ENCODE results near the gene LRRC41. TPM values are rescaled to one million over a fixed set of nuclear protein-coding genes. Genes with fewer than 3 reads are reported as not detected.
"Not testable (repeated sequence)": the region's sequence is repeated elsewhere in the genome, so short reads cannot be mapped to it uniquely, and the experiment has no call there.

The LRRC41 gene
- total and polyA plus RNA-seq, 4 donors, result 13.4 to 49.1 (median 44.1) TPM

DNA sequence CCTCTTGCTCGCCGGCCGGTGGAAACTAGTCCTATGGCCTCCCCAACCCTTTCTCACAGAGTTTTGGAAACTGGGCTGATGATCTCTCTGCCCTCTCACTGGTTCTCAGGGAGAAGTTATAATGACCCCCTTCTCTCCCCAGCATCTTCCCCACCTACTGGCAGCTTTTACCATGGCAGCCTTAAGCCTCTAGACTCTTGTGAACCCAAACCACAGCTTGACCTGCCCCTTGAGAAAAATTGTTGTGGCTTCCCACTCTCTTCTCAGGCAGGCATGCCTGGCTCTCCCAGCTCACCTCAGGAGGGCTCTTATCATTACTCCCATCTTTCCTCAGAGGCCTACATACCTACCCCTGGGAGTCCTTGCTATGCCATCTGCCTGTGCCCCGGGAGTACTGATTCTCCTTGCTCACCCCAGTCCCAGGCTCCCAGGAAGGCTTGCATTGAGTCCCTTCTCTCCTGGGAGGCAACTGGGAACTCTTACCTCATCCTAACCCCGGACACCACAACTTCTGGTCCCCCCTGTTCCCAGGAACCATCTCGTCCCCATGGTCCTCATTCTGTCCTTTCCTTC lies 38.8 kb upstream of the LRRC41 start:
- H3K27me3 ChIP-seq (ENCODE audit: control insufficient read depth in 1 of 2, insufficient read depth in 2 of 2, low read length in 1 of 2), result no peaks in the 10 kb centered on the region
- no peaks in the 10 kb centered on the region for H3K9me3 ChIP-seq (ENCODE audit: control insufficient read depth, low read length)
- ATAC-seq (ENCODE audit: low FRiP score), result no peak
- no peaks in the 10 kb centered on the region for H3K4me1 ChIP-seq (ENCODE audit: control insufficient read depth in 1 of 2, insufficient read depth in 2 of 2, low read length in 2 of 2)
- peaks cover 0 to 5% of the 10 kb centered on the region in 2 donors for H3K36me3 ChIP-seq (ENCODE audit: control insufficient read depth in 1 of 2, insufficient read depth in 2 of 2, low read length in 1 of 2)
- intact Hi-C loops (cut with DNase I), result loop anchor here (5.0 kb wide), 1 partner anchor 95 kb away; the partner anchor contains the start of gene RAD54L (in 2 of the 2)
- H3K27ac ChIP-seq (ENCODE audit: low read depth in 1 of 2, low read length in 2 of 2), result no peak overlapping the region
- 90 to 94% methylated on average over 6 of the region's 6 CpGs for WGBS, 2 donors
- H3K4me3 ChIP-seq (ENCODE audit: low read length in 2 of 2), result no peak overlapping the region
- no peak for DNase-seq

GRCh38 chr1:46341222-46342083 lies 38.0 kb upstream of the LRRC41 start:
- H3K27me3 ChIP-seq (ENCODE audit: control insufficient read depth in 1 of 2, insufficient read depth in 2 of 2, low read length in 1 of 2), result no peaks in the 10 kb centered on the region
- H3K27ac ChIP-seq (ENCODE audit: low read depth in 1 of 2, low read length in 2 of 2), result peak overlapping the region in 1 of 2 donors; percentile 93
- ATAC-seq (ENCODE audit: low FRiP score), result no peak
- intact Hi-C loops (cut with DNase I), result loop anchor here (5.0 kb wide), 1 partner anchor 94 kb away; the partner anchor contains the start of gene RAD54L (in 2 of the 2)
- peak overlapping the region; percentile 38 to 55 for H3K4me3 ChIP-seq (ENCODE audit: low read length in 2 of 2)
- H3K36me3 ChIP-seq (ENCODE audit: control insufficient read depth in 1 of 2, insufficient read depth in 2 of 2, low read length in 1 of 2), result peaks cover 0 to 2% of the 10 kb centered on the region in 2 donors
- no peaks in the 10 kb centered on the region for H3K4me1 ChIP-seq (ENCODE audit: control insufficient read depth in 1 of 2, insufficient read depth in 2 of 2, low read length in 2 of 2)
- no peaks in the 10 kb centered on the region for H3K9me3 ChIP-seq (ENCODE audit: control insufficient read depth, low read length)
- peak; percentile 56 to 77 for DNase-seq
- 47 to 49% methylated on average over 31 of the region's 31 CpGs for WGBS, 2 donors

GRCh38 chr1:46340404-46341221 lies 37.2 kb upstream of the LRRC41 start, which contains the start of gene NSUN4:
Gene NSUN4, plus strand, starts transcription at chr1:46340807. Its CDS starts 20 bp downstream, at chr1:46340827.
- DNase-seq, result peak; percentile 96
- WGBS, 2 donors, result 0% methylated on average over 53 of the region's 53 CpGs
- ATAC-seq (ENCODE audit: low FRiP score), result peak; percentile 97

GRCh38 chr1:46337409-46337808 lies 34.0 kb upstream of the LRRC41 start:
- WGBS, 2 donors, result 90 to 94% methylated on average over 9 of the region's 14 CpGs
- intact Hi-C loops (cut with DNase I); H3K27me3 ChIP-seq (ENCODE audit: control insufficient read depth in 1 of 2, insufficient read depth in 2 of 2, low read length in 1 of 2); H3K9me3 ChIP-seq (ENCODE audit: control insufficient read depth, low read length); H3K4me1 ChIP-seq (ENCODE audit: control insufficient read depth in 1 of 2, insufficient read depth in 2 of 2, low read length in 2 of 2); H3K27ac ChIP-seq (ENCODE audit: low read depth in 1 of 2, low read length in 2 of 2); ATAC-seq (ENCODE audit: low FRiP score); H3K36me3 ChIP-seq (ENCODE audit: control insufficient read depth in 1 of 2, insufficient read depth in 2 of 2, low read length in 1 of 2); H3K4me3 ChIP-seq (ENCODE audit: low read length in 2 of 2): not testable (repeated sequence)
- DNase-seq, result peak in 1 of 2 donors; percentile 38

More at GRCh38 chr1:46340404-46341221, 37.2 kb upstream of the LRRC41 start, which contains the start of gene NSUN4:
- Histone ChIP-seq H3K4me1 (ENCODE audit: control insufficient read depth in 1 of 2, insufficient read depth in 2 of 2, low read length in 2 of 2) (no peaks in the 10 kb centered on the region), H3K27ac (ENCODE audit: low read depth in 1 of 2, low read length in 2 of 2) (peak within 1 kb of the TSS; percentile 93 to 94), H3K36me3 (ENCODE audit: control insufficient read depth in 1 of 2, insufficient read depth in 2 of 2, low read length in 1 of 2) (peaks cover 0 to 2% of the 10 kb centered on the region in 2 donors), H3K27me3 (ENCODE audit: control insufficient read depth in 1 of 2, insufficient read depth in 2 of 2, low read length in 1 of 2) (no peaks in the 10 kb centered on the region), H3K4me3 (ENCODE audit: low read length in 2 of 2) (peak within 1 kb of the TSS; percentile 38 to 55), H3K9me3 (ENCODE audit: control insufficient read depth, low read length) (no peaks in the 10 kb centered on the region)
- intact Hi-C loops (cut with DNase I), result loop anchor here (1.0 to 5.0 kb wide), 2 partner anchors 37 to 93 kb away; partner anchors contain the start of genes RAD54L (in 2 of the 2), LRRC41 (in 1 of the 2) and UQCRH (in 1 of the 2)

GRCh38 chr1:46335081-46335480 lies 31.7 kb upstream of the LRRC41 start:
- Histone ChIP-seq H3K9me3 (ENCODE audit: control insufficient read depth, low read length) (no peaks in the 10 kb centered on the region), H3K4me1 (ENCODE audit: control insufficient read depth in 1 of 2, insufficient read depth in 2 of 2, low read length in 2 of 2) (no peaks in the 10 kb centered on the region), H3K27me3 (ENCODE audit: control insufficient read depth in 1 of 2, insufficient read depth in 2 of 2, low read length in 1 of 2) (no peaks in the 10 kb centered on the region), H3K36me3 (ENCODE audit: control insufficient read depth in 1 of 2, insufficient read depth in 2 of 2, low read length in 1 of 2) (no peaks in the 10 kb centered on the region), H3K27ac (ENCODE audit: low read depth in 1 of 2, low read length in 2 of 2) (no peak overlapping the region), H3K4me3 (ENCODE audit: low read length in 2 of 2) (no peak overlapping the region)
- no peak for DNase-seq
- no peak for ATAC-seq (ENCODE audit: low FRiP score)
- intact Hi-C loops (cut with DNase I), result no loop called here
- 90 to 91% methylated on average over 3 of the region's 3 CpGs for WGBS, 2 donors

DNA sequence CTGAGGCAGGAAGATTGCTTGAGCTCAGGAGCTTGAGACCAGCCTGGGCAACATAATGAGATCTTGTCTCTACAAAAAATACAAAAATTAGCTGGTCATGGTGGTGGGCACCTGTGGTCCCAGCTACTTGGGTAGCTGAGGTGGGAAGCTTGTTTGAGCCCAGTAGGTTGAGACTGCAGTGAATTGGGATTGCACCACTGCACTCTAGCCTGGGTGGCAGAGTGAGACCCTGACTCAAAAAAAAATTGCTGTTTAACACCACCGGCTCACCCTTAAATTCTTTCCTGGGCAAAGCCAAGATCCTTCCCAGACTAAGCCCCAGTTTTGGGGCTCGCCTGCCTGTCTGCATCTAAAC lies 30.6 kb upstream of the LRRC41 start:
- 73 to 84% methylated on average over 2 of the region's 2 CpGs for WGBS, 2 donors
- Histone ChIP-seq H3K9me3 (ENCODE audit: control insufficient read depth, low read length) (no peaks in the 10 kb centered on the region), H3K27me3 (ENCODE audit: control insufficient read depth in 1 of 2, insufficient read depth in 2 of 2, low read length in 1 of 2) (no peaks in the 10 kb centered on the region), H3K36me3 (ENCODE audit: control insufficient read depth in 1 of 2, insufficient read depth in 2 of 2, low read length in 1 of 2) (no peaks in the 10 kb centered on the region), H3K4me1 (ENCODE audit: control insufficient read depth in 1 of 2, insufficient read depth in 2 of 2, low read length in 2 of 2) (no peaks in the 10 kb centered on the region), H3K4me3 (ENCODE audit: low read length in 2 of 2) (no peak overlapping the region), H3K27ac (ENCODE audit: low read depth in 1 of 2, low read length in 2 of 2) (no peak overlapping the region)
- intact Hi-C loops (cut with DNase I), result no loop called here
- ATAC-seq (ENCODE audit: low FRiP score), result no peak
- DNase-seq, result peak in 1 of 2 donors; percentile 5

DNA sequence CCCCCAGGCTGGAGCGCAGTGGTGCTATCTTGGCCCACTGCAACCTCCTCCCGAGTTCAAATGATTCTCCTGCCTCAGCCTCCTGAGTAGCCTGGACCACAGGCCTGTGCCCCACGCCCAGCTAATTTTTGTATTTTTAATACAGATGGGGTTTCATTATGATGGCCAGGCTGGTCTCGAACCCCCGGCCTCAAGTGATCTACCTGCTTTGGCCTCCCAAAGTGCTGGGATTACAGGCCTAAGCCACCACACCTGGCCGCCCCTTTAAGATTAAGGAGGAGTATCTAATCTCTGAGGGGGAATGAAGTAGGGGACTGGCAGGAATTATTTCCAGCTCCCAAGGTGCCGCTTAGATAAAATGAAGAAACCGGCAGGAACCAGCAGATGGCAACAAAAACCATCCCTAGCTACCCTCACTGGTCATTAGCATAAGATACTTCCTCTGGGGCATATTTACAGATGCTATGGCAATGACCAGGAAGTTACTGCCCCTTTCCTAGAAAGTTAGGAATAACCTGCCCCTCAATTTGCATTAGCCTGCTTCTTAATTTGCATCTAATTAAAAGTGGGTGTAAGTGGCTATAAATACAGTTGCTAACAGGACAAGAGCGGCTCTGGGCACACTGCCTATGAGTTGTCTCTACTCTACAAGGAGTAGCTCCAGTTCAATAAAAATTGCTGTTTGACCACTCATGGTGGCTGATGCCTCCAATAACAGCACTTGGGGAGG lies 30.0 kb upstream of the LRRC41 start:
- ATAC-seq (ENCODE audit: low FRiP score) (no peak), DNase-seq (peak in 1 of 2 donors; percentile 9)
- intact Hi-C loops (cut with DNase I), result no loop called here
- no peaks in the 10 kb centered on the region for H3K4me1 ChIP-seq (ENCODE audit: control insufficient read depth in 1 of 2, insufficient read depth in 2 of 2, low read length in 2 of 2)
- no peak overlapping the region for H3K27ac ChIP-seq (ENCODE audit: low read depth in 1 of 2, low read length in 2 of 2)
- H3K9me3 ChIP-seq (ENCODE audit: control insufficient read depth, low read length), result no peaks in the 10 kb centered on the region
- no peak overlapping the region for H3K4me3 ChIP-seq (ENCODE audit: low read length in 2 of 2)
- no peaks in the 10 kb centered on the region for H3K36me3 ChIP-seq (ENCODE audit: control insufficient read depth in 1 of 2, insufficient read depth in 2 of 2, low read length in 1 of 2)
- no peaks in the 10 kb centered on the region for H3K27me3 ChIP-seq (ENCODE audit: control insufficient read depth in 1 of 2, insufficient read depth in 2 of 2, low read length in 1 of 2)
- WGBS, 2 donors, result 81 to 83% methylated on average over 9 of the region's 9 CpGs

All from aorta (tissue), 5 donors.